Measurements from ENCODE around the gene AQR.

Gene AQR

GRCh38 chr15:34905047-34905446, 64.5 kb downstream of the AQR start:
- no peak for DNase-seq (ENCODE audit: extremely low read depth, insufficient read length)
- Histone ChIP-seq H3K27me3 (replicated peaks; ENCODE audit: control insufficient read depth, insufficient read depth, low read length) (no peaks in the 10 kb centered on the region), H3K4me3 (replicated peaks; ENCODE audit: low read depth, low read length) (no peak overlapping the region), H3K36me3 (ENCODE audit: control insufficient read depth, insufficient read depth, low read length) (peaks cover 4% of the 10 kb centered on the region)
- TF ChIP-seq CTCF (IDR thresholded peaks at IDR 0.05; ENCODE audit: insufficient read depth, low read length, poor library complexity, severe bottlenecking), result no peak

GRCh38 chr15:34904527-34904926, 65.0 kb downstream of the AQR start:
- peaks cover 4% of the 10 kb centered on the region for H3K36me3 ChIP-seq (ENCODE audit: control insufficient read depth, insufficient read depth, low read length)
- TF ChIP-seq CTCF (IDR thresholded peaks at IDR 0.05; ENCODE audit: insufficient read depth, low read length, poor library complexity, severe bottlenecking), result no peak
- DNase-seq (ENCODE audit: extremely low read depth, insufficient read length), result no peak

GRCh38 chr15:34900748-34901147, 68.8 kb downstream of the AQR start:
- Histone ChIP-seq H3K4me3 (replicated peaks; ENCODE audit: low read depth, low read length) (no peak overlapping the region), H3K36me3 (ENCODE audit: control insufficient read depth, insufficient read depth, low read length) (peaks cover 5% of the 10 kb centered on the region), H3K27me3 (replicated peaks; ENCODE audit: control insufficient read depth, insufficient read depth, low read length) (no peaks in the 10 kb centered on the region)
- no peak for DNase-seq (ENCODE audit: extremely low read depth, insufficient read length)
- no peak for TF ChIP-seq CTCF (IDR thresholded peaks at IDR 0.05; ENCODE audit: insufficient read depth, low read length, poor library complexity, severe bottlenecking)

More at GRCh38 chr15:34904527-34904926, 65.0 kb downstream of the AQR start:
- Histone ChIP-seq H3K4me3 (replicated peaks; ENCODE audit: low read depth, low read length) (no peak overlapping the region), H3K27me3 (replicated peaks; ENCODE audit: control insufficient read depth, insufficient read depth, low read length) (no peaks in the 10 kb centered on the region)

- Histone ChIP-seq H3K27me3 (replicated peaks; ENCODE audit: control insufficient read depth, insufficient read depth, low read length) (no peaks in the 10 kb centered on the region), H3K36me3 (ENCODE audit: control insufficient read depth, insufficient read depth, low read length) (peaks cover 11% of the 10 kb centered on the region), H3K4me3 (replicated peaks; ENCODE audit: low read depth, low read length) (no peak overlapping the region)
- no peak for TF ChIP-seq CTCF (IDR thresholded peaks at IDR 0.05; ENCODE audit: insufficient read depth, low read length, poor library complexity, severe bottlenecking)
- DNase-seq (ENCODE audit: extremely low read depth, insufficient read length), result no peak
These were observed 73.4 kb downstream of the AQR start for GRCh38 chr15:34896183-34896582.

GRCh38 chr15:34893967-34894366, 75.6 kb downstream of the AQR start:
- no peak for TF ChIP-seq CTCF (IDR thresholded peaks at IDR 0.05; ENCODE audit: insufficient read depth, low read length, poor library complexity, severe bottlenecking)
- no peak overlapping the region for H3K4me3 ChIP-seq (replicated peaks; ENCODE audit: low read depth, low read length)
- DNase-seq (ENCODE audit: extremely low read depth, insufficient read length), result no peak
- peaks cover 7% of the 10 kb centered on the region for H3K36me3 ChIP-seq (ENCODE audit: control insufficient read depth, insufficient read depth, low read length)
- no peaks in the 10 kb centered on the region for H3K27me3 ChIP-seq (replicated peaks; ENCODE audit: control insufficient read depth, insufficient read depth, low read length)

GRCh38 chr15:34892963-34893591, 76.5 kb downstream of the AQR start:
- TF ChIP-seq CTCF (IDR thresholded peaks at IDR 0.05; ENCODE audit: insufficient read depth, low read length, poor library complexity, severe bottlenecking), result no peak
- no peak for DNase-seq (ENCODE audit: extremely low read depth, insufficient read length)
- H3K36me3 ChIP-seq (ENCODE audit: control insufficient read depth, insufficient read depth, low read length), result peaks cover 7% of the 10 kb centered on the region

More at GRCh38 chr15:34892963-34893591, 76.5 kb downstream of the AQR start:
- Histone ChIP-seq H3K4me3 (replicated peaks; ENCODE audit: low read depth, low read length) (no peak overlapping the region), H3K27me3 (replicated peaks; ENCODE audit: control insufficient read depth, insufficient read depth, low read length) (no peaks in the 10 kb centered on the region)
